ENCODE data around the gene HSPBP1.

DNA sequence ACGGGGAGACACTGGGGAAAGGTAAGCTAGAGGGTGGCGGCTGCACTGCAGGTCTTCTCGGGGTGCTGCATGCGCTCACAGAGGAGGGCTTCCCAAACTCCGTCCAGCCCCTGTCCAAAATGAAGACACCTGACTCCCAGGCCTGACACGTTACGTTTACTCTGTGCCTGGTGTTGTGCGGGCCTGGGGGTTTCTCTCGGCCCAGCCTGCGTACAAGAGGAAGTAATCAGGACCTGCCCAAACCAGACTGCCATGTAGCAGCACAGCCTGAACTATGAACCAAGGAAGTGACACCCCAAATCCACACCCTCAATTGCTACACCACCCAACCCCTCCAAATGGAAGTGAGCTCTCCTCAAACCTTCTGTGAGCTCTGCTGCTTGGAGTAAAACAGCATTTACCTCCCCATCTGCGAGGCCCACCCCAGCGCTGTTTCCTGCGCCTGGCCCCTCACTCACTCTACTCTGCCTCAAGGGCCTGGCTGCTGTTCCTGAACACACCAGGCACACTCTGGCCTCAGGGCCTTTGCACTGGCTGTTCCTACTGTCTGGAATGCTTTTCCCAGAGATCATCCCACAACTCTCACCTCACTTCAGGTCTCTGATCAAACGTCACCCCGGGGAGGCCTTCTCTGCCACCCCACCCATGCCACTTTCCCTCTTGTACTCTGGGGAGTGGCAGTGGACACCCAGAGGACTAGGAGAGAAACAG lies 3.0 kb downstream of the HSPBP1 start:
- TF ChIP-seq, protein P1, sequence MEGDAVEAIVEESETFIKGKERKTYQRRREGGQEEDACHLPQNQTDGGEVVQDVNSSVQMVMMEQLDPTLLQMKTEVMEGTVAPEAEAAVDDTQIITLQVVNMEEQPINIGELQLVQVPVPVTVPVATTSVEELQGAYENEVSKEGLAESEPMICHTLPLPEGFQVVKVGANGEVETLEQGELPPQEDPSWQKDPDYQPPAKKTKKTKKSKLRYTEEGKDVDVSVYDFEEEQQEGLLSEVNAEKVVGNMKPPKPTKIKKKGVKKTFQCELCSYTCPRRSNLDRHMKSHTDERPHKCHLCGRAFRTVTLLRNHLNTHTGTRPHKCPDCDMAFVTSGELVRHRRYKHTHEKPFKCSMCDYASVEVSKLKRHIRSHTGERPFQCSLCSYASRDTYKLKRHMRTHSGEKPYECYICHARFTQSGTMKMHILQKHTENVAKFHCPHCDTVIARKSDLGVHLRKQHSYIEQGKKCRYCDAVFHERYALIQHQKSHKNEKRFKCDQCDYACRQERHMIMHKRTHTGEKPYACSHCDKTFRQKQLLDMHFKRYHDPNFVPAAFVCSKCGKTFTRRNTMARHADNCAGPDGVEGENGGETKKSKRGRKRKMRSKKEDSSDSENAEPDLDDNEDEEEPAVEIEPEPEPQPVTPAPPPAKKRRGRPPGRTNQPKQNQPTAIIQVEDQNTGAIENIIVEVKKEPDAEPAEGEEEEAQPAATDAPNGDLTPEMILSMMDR (CRISPR knock-in tag; IDR thresholded peaks at IDR 0.05) = no peak
- no peak for TF ChIP-seq JUND (CRISPR knock-in tag; IDR thresholded peaks at IDR 0.05)

All from HepG2 (cell line).